Endothelial cell of umbilical vein (primary cell): Measurements from ENCODE around the gene SUGCT.

Experiments used
- CTCF ChIP-seq, 2 donors: IDR thresholded peaks; 1 replicate in 1 of 2; 2 replicates in 1 of 2; pipeline ENCODE4 v1.5.1; 2011; ENCODE audit warnings: low read length in 2 of 2, mild to moderate bottlenecking in 2 of 2, moderate library complexity in 2 of 2, control low read depth in 1 of 2, inconsistent platforms in 1 of 2, low read depth in 1 of 2; ENCODE audit not compliant: insufficient read depth in 1 of 2; ENCODE audit errors: extremely low read depth in 1 of 2
- EZH2 ChIP-seq: IDR thresholded peaks from 2 replicates; pipeline ENCODE4 v1.6.1; 2012; ENCODE audit warnings: borderline replicate concordance, low read depth, mild to moderate bottlenecking, moderate library complexity, low read length, inconsistent platforms; ENCODE audit not compliant: severe bottlenecking
- JUN ChIP-seq: IDR thresholded peaks from 2 replicates; pipeline ENCODE4 v1.6.1; 2011; ENCODE audit warnings: borderline replicate concordance, low read depth; ENCODE audit not compliant: insufficient read length, insufficient read depth
- MAX ChIP-seq: IDR thresholded peaks from 2 replicates; pipeline ENCODE4 v1.6.1; 2011; ENCODE audit not compliant: insufficient read depth, insufficient read length
- POLR2A ChIP-seq: IDR thresholded peaks from 2 replicates; pipeline ENCODE4 v1.6.1; 2012; ENCODE audit warnings: low read depth, mild to moderate bottlenecking, control low read depth, low read length

DNA sequence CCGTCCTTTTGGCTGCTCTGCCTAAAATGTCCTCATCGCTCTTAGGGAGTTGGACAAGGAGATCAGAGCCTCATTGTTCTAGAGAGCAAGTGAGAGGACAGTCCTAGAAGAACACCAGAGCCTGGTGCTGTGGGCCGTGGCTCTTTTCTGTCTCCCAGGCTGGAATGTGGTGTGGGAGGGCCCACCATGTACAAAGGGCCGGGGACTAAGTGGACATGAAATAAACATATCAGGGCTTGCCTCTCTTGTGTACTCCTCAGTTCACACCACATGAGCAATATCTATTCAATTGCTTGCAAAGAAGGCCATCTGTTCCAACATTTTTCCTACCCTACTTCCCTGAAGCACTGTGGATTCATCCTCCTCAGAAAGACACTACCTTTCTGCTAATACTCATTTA is 510.4 kb downstream of the SUGCT start:
- TF ChIP-seq CTCF (IDR thresholded peaks at IDR 0.05; ENCODE audit: extremely low read depth in 1 of 2, insufficient read depth in 1 of 2, low read depth in 1 of 2, low read length in 2 of 2) (no peak), JUN (no peak), POLR2A (no peak), EZH2 (no peak), MAX (no peak)
